Suprapubic skin (tissue), 4 donors: ENCODE measurements around the gene CYP27A1. TPM values are rescaled to one million over a fixed set of nuclear protein-coding genes. Genes with fewer than 3 reads are reported as not detected.
A peak's percentile ranks its signal among the peaks of the same experiment; 100 is the strongest.

ENCODE experiments used
- DNase-seq, 2 donors: peaks; one replicate each; pipeline ENCODE4 v3.0.0-alpha.2; 2019; ENCODE audit warnings: low spot score in 2 of 2
- H3K27ac ChIP-seq: fragments of 200-600 bp; sonication (generic); one replicate; pipeline ENCODE4 v1.5.1; 2019
- H3K27me3 ChIP-seq: fragments of 200-600 bp; sonication (generic); one replicate; pipeline ENCODE4 v1.5.1; 2019
- H3K36me3 ChIP-seq: fragments of 200-600 bp; sonication (generic); one replicate; pipeline ENCODE4 v1.5.1; 2019
- H3K4me1 ChIP-seq: fragments of 200-600 bp; sonication (generic); one replicate; pipeline ENCODE4 v1.5.1; 2019
- H3K4me3 ChIP-seq: fragments of 200-600 bp; sonication (generic); one replicate; pipeline ENCODE4 v1.5.1; 2019; ENCODE audit warnings: mild to moderate bottlenecking
- H3K9me3 ChIP-seq: fragments of 200-600 bp; sonication (generic); one replicate; pipeline ENCODE4 v1.5.1; 2019
- EP300 ChIP-seq: sonication (generic); formaldehyde crosslinking; IDR thresholded peaks from one replicate; pipeline ENCODE4 v1.6.1; 2017; ENCODE audit warnings: antibody characterized with exemption
- POLR2A ChIP-seq, 2 donors: fragments of 450-650 bp; IDR thresholded peaks; one replicate each; pipeline ENCODE4 v1.6.1; 2017; ENCODE audit warnings: antibody characterized with exemption in 2 of 2, mild to moderate bottlenecking in 2 of 2, moderate library complexity in 2 of 2
- POLR2AphosphoS5 ChIP-seq, 3 donors: sonication (generic); formaldehyde crosslinking; IDR thresholded peaks; one replicate each; pipeline ENCODE4 v1.6.1; 2017; ENCODE audit warnings: antibody characterized with exemption in 3 of 3
- WGBS: methylation state at CpG from one replicate; pipeline ENCODE4 v1.1.5; 2018; 5-methylcytosine and 5-hydroxymethylcytosine counted together
- total RNA-seq, 4 donors: library from RNA; depleted of rRNA; stranded (reverse); fragments of >200 nt; gene quantifications; one replicate each; pipeline ENCODE4 v1.1.0, GENCODE V29; 2016
- TF ChIP-seq, protein P1 (sequence below), 2 donors: fragments of 200-600 bp in 1 of 2; fragments of 450-650 bp in 1 of 2; sonication (generic) in 1 of 2; IDR thresholded peaks; one replicate each; pipeline ENCODE4 v1.5.1; 2016 to 2019; ENCODE audit warnings: antibody characterized with exemption in 2 of 2, mild to moderate bottlenecking in 1 of 2, moderate library complexity in 1 of 2

The CYP27A1 gene
- total RNA-seq, 4 donors from 2014 or later, result 17.4 to 30.7 (median 21.8) TPM

DNA sequence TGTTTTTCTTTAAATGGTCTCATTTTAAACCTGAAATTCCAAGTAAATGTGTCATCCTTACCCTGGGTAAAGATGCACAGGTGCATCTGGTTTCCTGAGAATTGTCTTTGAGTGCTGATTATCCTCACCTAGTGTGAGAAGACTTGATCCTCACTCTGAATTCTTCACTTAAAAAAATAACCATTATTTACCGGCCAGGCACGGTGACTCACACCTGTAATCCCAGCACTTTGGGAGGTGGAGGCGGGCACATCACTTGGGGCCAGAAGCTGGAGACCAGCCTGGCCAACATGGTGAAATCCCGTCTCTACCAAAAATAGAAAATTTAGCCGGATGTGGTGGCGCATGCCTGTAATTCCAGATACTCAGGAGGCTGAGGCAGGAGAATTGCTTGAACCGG lies 67.8 kb downstream of the CYP27A1 start:
- Histone ChIP-seq H3K9me3 (no peaks in the 10 kb centered on the region), H3K27ac (no peak overlapping the region), H3K4me1 (peaks cover 18% of the 10 kb centered on the region), H3K36me3 (no peaks in the 10 kb centered on the region), H3K27me3 (peaks cover 26% of the 10 kb centered on the region), H3K4me3 (no peak overlapping the region)
- 66% methylated on average over 7 of the region's 7 CpGs for WGBS
- peak in 1 of 2 donors; percentile 11 for DNase-seq
- TF ChIP-seq POLR2A (IDR thresholded peaks at IDR 0.05), result no peak
- TF ChIP-seq POLR2AphosphoS5 (IDR thresholded peaks at IDR 0.05), result no peak

DNA sequence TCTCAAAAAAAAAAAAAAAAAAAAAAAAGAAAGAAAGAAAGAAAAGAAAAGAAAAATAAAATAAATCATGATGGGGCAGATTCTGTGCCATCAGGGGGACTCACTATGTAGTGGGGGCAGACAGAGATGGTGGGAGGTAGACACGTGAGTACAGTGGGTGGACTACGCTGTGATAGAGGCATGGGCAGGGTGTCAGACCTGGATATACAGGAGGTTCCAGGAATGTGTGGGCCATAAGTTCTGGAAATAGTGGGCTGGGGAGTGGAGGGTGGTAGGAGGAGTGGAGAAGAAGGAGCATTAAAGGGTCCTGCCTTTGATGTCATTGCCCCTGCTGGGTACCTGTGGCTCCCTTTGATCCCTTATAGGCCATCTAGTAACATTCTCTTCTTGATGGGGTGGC lies 68.8 kb downstream of the CYP27A1 start:
- TF ChIP-seq POLR2AphosphoS5 (IDR thresholded peaks at IDR 0.05) (no peak), POLR2A (IDR thresholded peaks at IDR 0.05) (no peak), EP300 (no peak)
- TF ChIP-seq, protein P1, sequence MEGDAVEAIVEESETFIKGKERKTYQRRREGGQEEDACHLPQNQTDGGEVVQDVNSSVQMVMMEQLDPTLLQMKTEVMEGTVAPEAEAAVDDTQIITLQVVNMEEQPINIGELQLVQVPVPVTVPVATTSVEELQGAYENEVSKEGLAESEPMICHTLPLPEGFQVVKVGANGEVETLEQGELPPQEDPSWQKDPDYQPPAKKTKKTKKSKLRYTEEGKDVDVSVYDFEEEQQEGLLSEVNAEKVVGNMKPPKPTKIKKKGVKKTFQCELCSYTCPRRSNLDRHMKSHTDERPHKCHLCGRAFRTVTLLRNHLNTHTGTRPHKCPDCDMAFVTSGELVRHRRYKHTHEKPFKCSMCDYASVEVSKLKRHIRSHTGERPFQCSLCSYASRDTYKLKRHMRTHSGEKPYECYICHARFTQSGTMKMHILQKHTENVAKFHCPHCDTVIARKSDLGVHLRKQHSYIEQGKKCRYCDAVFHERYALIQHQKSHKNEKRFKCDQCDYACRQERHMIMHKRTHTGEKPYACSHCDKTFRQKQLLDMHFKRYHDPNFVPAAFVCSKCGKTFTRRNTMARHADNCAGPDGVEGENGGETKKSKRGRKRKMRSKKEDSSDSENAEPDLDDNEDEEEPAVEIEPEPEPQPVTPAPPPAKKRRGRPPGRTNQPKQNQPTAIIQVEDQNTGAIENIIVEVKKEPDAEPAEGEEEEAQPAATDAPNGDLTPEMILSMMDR (IDR thresholded peaks at IDR 0.05), result no peak
- Histone ChIP-seq H3K36me3 (no peaks in the 10 kb centered on the region), H3K9me3 (no peaks in the 10 kb centered on the region), H3K4me3 (no peak overlapping the region), H3K27ac (no peak overlapping the region), H3K4me1 (peaks cover 18% of the 10 kb centered on the region), H3K27me3 (peaks cover 33% of the 10 kb centered on the region)
- WGBS, result 92% methylated on average over 2 of the region's 2 CpGs
- peak in 1 of 2 donors; percentile 52 for DNase-seq

DNA sequence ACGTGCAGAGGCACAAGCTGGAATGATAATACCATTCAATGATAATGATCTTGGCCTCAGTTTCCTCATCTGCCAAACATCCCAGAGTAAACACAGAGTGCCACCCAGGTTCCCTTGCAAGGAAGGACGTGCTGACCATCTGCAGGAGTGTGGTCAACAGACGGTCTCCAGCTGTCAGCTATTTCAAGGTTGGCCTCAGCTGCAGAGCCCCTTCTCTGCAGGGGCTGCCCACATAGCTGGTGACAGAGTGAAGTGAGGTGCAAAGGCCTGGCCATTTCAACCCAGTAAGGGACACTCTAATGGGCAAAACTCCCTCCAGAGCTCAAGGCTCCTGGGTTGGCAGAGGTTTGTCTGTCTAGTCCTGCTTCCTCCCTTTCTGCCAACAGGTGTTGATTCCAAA lies 69.3 kb downstream of the CYP27A1 start:
- WGBS, result 69% methylated on average over 3 of the region's 3 CpGs
- Histone ChIP-seq H3K27ac (no peak overlapping the region), H3K4me1 (peaks cover 18% of the 10 kb centered on the region), H3K4me3 (no peak overlapping the region), H3K27me3 (peaks cover 38% of the 10 kb centered on the region), H3K9me3 (no peaks in the 10 kb centered on the region), H3K36me3 (no peaks in the 10 kb centered on the region)
- DNase-seq, result peak in 1 of 2 donors; percentile 33
- no peak for TF ChIP-seq EP300
- TF ChIP-seq, protein P1 (IDR thresholded peaks at IDR 0.05), result no peak
- TF ChIP-seq POLR2A (IDR thresholded peaks at IDR 0.05), result no peak
- TF ChIP-seq POLR2AphosphoS5 (IDR thresholded peaks at IDR 0.05), result no peak

DNA sequence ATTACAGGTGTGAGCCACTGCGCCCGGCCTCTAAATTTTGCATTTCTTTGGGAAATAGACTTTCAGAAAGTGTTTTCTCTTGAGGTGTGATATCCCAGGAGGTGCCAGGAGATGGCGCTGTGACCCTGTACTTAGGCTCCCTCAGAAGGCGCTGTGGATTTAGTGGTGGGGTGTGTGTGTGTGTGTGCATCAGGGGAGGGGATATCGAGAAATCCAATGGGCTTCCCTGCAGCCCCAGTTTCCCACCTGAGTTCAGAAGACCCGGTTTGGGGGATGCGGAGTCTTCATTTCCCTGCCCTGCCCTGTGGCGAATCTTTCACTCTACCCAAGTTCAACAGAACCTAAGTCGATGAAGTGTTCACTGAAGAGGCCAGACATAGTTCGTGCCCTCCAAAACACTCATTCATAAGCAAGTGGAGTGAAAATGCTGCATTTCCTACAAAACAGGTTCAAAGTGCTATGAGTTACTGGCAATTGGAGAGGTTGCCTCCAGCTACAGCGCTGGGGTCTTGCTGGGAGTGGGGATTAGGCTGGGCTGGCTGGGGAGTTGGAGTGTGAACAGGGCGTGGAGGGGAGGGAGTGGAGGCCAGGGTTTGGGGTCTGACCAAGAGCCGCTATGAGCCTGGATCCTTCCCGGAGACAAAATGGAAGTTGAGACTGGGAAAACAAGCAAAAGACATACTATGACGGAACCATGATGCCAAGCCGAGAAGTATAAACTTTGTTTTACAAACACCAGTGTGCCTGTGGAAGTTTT lies 71.1 kb downstream of the CYP27A1 start:
- Histone ChIP-seq H3K27ac (no peak overlapping the region), H3K9me3 (no peaks in the 10 kb centered on the region), H3K36me3 (no peaks in the 10 kb centered on the region), H3K4me1 (peaks cover 15% of the 10 kb centered on the region), H3K4me3 (no peak overlapping the region), H3K27me3 (peaks cover 51% of the 10 kb centered on the region)
- peak; percentile 75 to 78 for DNase-seq
- WGBS, result 22% methylated on average over 16 of the region's 16 CpGs
- TF ChIP-seq POLR2AphosphoS5 (IDR thresholded peaks at IDR 0.05), result no peak
- TF ChIP-seq, protein P1 (IDR thresholded peaks at IDR 0.05), result peak; percentile 68 to 75

DNA sequence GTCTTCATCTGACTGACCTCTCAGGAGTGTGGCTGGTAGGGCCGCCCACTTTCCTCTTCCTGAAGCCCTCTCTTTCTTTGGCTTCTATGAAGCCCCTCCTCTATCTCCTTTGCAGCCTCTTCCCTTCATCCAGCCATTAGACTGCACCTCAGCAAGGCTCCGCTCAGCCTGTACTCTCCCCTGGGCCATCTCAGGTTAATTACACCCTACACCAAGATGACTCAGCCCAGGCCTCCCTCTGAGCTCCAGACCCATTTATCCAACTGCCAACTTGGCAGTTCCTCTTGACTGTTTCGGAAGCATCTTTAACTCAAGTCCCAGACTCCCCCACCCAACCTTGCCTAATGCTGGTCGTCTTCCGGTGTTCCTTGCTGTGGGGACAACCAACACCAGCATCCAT lies 71.8 kb downstream of the CYP27A1 start:
- TF ChIP-seq POLR2AphosphoS5 (IDR thresholded peaks at IDR 0.05), result no peak
- no peak for TF ChIP-seq EP300
- TF ChIP-seq POLR2A (IDR thresholded peaks at IDR 0.05), result no peak
- TF ChIP-seq, protein P1 (IDR thresholded peaks at IDR 0.05), result no peak
- Histone ChIP-seq H3K4me3 (no peak overlapping the region), H3K4me1 (peaks cover 16% of the 10 kb centered on the region), H3K9me3 (no peaks in the 10 kb centered on the region), H3K27ac (no peak overlapping the region), H3K27me3 (peaks cover 58% of the 10 kb centered on the region), H3K36me3 (no peaks in the 10 kb centered on the region)
- WGBS, result 30% methylated on average over 5 of the region's 5 CpGs
- peak; percentile 55 to 58 for DNase-seq
